GM10266 (cell line): ENCODE data around the gene CTU1.

Experiments used
- DNase-seq: peaks from one replicate; pipeline ENCODE4 v3.0.0; 2012; ENCODE audit errors: extremely low spot score
- CTCF ChIP-seq: IDR thresholded peaks from 2 replicates; pipeline ENCODE4 v1.5.1; 2012; ENCODE audit warnings: mild to moderate bottlenecking, low read depth; ENCODE audit not compliant: control insufficient read depth, insufficient read depth; ENCODE audit errors: missing control alignments

CTU1 gene

GRCh38 chr19:51082611-51083010 lies 25.6 kb downstream of the CTU1 start, which contains the start of gene KLK14:
TSS of gene KLK14 (minus strand) at chr19:51082887. CDS start at chr19:51082614, 273 bp downstream.
- DNase-seq, result no peak
- TF ChIP-seq CTCF, result no peak

GRCh38 chr19:51081476-51081875 lies 26.7 kb downstream of the CTU1 start:
- no peak for TF ChIP-seq CTCF
- DNase-seq, result no peak

GRCh38 chr19:51079481-51080110 lies 28.6 kb downstream of the CTU1 start:
- no peak for DNase-seq
- no peak for TF ChIP-seq CTCF

GRCh38 chr19:51078731-51079130 lies 29.5 kb downstream of the CTU1 start:
- no peak for DNase-seq
- no peak for TF ChIP-seq CTCF

- no peak for TF ChIP-seq CTCF
- no peak for DNase-seq
Observed at GRCh38 chr19:51078104-51078503, 30.1 kb downstream of the CTU1 start.

- no peak for TF ChIP-seq CTCF
- no peak for DNase-seq
Observed at GRCh38 chr19:51076631-51077213, 31.5 kb downstream of the CTU1 start.

- no peak for TF ChIP-seq CTCF
- no peak for DNase-seq
Observed at GRCh38 chr19:51075998-51076397, 32.2 kb downstream of the CTU1 start.
